NB4 (cell line): Measurements from ENCODE around the gene TARS1.

Experiments
- DNase-seq: peaks from one replicate; pipeline ENCODE4 v3.0.0; 2010; ENCODE audit warnings: low read depth
- H3K4me3 ChIP-seq: one replicate; pipeline ENCODE4 v1.5.1; 2011; ENCODE audit warnings: mild to moderate bottlenecking, low read depth, low read length, moderate library complexity
- CTCF ChIP-seq: IDR thresholded peaks from one replicate; pipeline ENCODE4 v1.5.1; 2012; ENCODE audit warnings: low read depth, low read length
- MYC ChIP-seq: IDR thresholded peaks from 2 replicates; pipeline ENCODE4 v1.6.1; 2011; ENCODE audit warnings: low read depth, low read length
- POLR2A ChIP-seq: IDR thresholded peaks from 2 replicates; pipeline ENCODE4 v1.6.1; 2011; ENCODE audit warnings: mild to moderate bottlenecking; ENCODE audit not compliant: insufficient read length; ENCODE audit errors: extremely low read depth
- TF ChIP-seq, protein P1 (sequence below): IDR thresholded peaks from 2 replicates; pipeline ENCODE4 v1.6.1; 2011; ENCODE audit warnings: low read depth, low read length

The TARS1 gene

DNA sequence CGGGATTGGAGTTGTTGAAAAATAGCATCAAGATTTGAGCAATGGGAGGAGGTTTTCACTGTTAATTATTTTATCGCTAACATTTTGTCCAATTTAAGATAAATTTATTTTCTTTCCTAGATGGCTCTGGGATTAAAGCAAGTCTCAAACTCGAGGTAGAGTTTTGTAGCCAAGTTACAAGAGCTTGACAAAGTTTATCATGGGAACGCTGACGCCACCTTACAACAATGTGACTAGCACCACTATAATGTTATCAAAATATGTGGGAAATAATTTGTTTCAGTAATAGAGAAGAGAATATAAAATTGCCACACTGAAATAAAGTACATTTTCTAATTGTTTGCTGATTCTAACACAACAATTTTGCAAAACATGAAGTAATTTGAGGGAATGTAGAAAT lies 19.8 kb upstream of the TARS1 start:
- DNase-seq = no peak
- TF ChIP-seq CTCF = no peak
- no peak for TF ChIP-seq MYC
- no peak for TF ChIP-seq POLR2A
- no peak overlapping the region for H3K4me3 ChIP-seq

DNA sequence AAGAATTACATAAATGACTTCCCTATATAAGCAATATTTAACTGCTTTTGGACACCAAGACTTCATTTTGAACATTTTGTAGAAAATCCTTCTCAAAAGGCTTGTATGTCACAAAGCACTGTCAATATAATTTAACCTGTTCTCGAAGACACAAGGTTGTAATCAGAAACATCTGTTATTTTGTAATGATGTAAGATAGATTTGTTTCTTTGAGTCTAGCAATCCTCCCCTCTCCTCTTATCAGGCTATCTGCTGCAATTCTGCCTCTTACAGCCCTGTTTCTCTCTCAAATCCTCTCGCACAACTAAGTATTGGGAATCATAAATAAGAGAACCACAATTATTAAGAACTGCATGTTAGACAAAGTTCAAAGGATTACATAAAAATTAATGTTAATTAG lies 18.6 kb upstream of the TARS1 start:
- TF ChIP-seq POLR2A (no peak), MYC (no peak), CTCF (no peak)
- TF ChIP-seq, protein P1, sequence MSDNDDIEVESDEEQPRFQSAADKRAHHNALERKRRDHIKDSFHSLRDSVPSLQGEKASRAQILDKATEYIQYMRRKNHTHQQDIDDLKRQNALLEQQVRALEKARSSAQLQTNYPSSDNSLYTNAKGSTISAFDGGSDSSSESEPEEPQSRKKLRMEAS = no peak
- DNase-seq = no peak
- H3K4me3 ChIP-seq = no peak overlapping the region

DNA sequence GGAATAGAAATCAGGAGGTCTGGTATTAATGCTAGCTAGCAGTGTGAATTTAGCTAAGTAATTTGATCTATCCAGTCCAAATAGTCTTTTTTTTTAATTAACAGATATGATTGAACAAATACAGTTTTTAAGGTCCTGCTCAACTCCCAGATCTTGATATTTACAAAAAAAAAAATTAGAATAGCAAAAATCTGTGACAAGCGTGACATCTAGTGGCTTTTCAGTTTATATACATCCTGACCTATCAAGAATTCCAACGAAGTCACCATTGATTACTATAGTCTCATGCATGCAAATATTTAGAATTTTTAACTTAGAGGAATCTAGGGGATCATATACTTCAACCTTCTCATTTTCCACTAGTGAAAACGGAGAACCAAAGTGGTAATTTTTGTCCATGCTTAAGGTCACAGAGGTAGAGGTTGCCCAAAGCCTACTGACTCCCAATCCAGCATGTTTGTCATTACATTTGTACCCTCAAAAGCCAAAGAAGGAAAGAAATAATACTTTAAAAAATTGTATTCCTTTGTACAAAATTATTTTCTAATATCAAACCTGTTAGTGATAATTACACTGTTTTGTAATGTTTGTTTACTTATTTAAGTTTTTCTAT lies 17.6 kb upstream of the TARS1 start:
- TF ChIP-seq, protein P1 = no peak
- TF ChIP-seq MYC (no peak), POLR2A (no peak), CTCF (no peak)

GRCh38 chr5:33425314-33425713 lies 15.5 kb upstream of the TARS1 start:
- TF ChIP-seq, protein P1 = no peak
- TF ChIP-seq POLR2A (no peak), MYC (no peak), CTCF (no peak)
- DNase-seq = no peak
- no peak overlapping the region for H3K4me3 ChIP-seq

More for the DNA sequence above, 17.6 kb upstream of the TARS1 start:
- peak; percentile 47 for DNase-seq
- no peak overlapping the region for H3K4me3 ChIP-seq

- TF ChIP-seq CTCF (no peak), POLR2A (no peak), MYC (no peak)
- TF ChIP-seq, protein P1 = no peak
- no peak overlapping the region for H3K4me3 ChIP-seq
- DNase-seq = no peak
Measured at GRCh38 chr5:33430983-33431382, 9.8 kb upstream of the TARS1 start.

- no peak overlapping the region for H3K4me3 ChIP-seq
- DNase-seq = no peak
- TF ChIP-seq POLR2A (no peak), MYC (no peak), CTCF (no peak)
- TF ChIP-seq, protein P1 = no peak
Measured at GRCh38 chr5:33432656-33433055, 8.1 kb upstream of the TARS1 start.
